HG03280 (cell line): Measurements from ENCODE around the gene PTPRO.

Source experiments
- ATAC-seq: cut with Tn5 transposase; IDR thresholded peaks from one replicate; pipeline ENCODE4 v1.9.1; 2021; ENCODE audit warnings: mild to moderate bottlenecking, moderate library complexity; ENCODE audit not compliant: unreplicated experiment

The PTPRO gene

DNA sequence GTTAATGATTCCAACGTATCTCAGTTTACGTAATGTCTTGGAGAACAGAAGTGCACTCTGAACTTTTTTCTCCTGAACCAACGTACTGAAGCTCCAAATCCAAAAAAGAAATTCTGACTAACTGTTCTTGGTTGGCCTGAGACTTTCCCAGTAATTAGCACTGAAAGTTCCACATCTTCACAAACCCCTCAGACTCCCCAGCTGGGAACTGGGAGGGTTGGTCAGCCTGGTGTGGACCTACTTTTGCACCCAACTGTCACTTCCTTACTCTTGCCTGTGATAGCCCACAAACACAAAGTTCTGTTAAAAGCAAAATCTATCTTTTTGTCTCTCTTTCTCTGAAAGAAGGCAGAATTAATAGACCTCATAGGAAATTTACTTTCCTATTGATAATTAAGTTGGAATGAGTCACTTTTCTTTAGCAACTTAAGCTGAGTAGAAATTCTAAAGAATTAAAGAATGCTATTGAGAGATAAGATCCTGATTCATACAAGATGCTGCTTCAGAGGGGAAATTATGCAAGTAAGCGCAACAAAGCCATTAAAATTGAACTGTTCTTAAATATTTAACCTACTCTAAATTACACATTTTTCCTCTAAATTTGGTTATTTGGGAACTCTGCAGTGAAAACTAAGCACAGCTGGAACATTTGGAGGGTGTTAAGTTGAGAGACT is 311.8 kb downstream of the PTPRO start:
- no peak for ATAC-seq

DNA sequence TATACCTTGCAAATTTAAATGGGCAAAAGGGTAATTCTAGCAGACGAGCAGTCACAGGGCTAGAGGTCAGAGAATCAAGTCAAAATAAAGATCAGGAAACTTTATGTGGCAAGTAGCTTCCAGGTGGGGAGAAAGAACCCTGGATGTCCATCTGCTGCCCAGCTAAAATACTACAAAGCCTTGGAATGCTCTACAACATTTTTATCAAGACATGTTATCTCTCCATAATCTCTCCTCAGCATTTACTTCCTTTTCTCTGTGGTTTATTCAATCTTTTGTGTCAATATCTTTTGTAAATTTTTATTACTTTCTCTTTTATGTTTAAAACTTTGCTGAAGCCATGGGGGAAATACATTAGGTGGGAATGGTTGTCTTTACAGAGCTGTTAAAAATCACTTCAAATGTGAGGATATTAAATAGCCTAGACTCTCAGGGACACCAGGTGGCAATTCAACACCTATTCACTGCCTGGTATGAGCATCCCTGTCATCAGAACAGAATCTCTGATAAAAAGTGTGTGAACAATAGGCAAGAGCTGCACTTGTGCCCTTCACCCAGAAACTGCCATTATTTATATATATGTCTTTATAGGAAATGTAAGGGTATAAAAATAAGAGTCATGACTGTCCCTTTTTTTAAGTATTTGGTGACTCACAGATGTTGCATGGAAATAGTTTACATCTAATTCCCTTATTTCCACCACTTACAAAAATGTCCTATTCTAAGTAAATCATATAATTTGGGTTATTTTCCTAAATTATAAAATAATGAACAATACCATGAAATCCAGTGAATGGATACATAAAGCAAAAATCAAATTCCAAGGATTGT is 314.0 kb downstream of the PTPRO start:
- no peak for ATAC-seq

DNA sequence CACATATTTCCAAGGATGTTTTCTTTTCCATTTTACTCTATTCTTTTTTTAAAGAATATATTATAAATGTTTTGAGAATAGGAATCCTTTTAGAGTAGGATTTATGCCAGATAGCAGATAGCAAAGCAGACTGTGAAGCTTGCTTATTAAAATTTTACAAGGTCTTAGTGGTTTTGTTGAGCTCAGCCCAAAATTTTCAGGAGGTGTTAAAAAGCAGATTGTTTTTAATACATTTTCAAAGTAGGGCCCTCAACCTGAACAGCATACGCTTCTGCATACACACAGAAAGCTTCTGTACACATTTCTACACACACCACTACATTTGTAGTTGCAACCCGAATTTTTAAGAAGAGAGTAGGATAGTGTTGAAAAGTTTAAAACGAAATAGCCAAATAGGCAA is 315.9 kb downstream of the PTPRO start:
- ATAC-seq = no peak

DNA sequence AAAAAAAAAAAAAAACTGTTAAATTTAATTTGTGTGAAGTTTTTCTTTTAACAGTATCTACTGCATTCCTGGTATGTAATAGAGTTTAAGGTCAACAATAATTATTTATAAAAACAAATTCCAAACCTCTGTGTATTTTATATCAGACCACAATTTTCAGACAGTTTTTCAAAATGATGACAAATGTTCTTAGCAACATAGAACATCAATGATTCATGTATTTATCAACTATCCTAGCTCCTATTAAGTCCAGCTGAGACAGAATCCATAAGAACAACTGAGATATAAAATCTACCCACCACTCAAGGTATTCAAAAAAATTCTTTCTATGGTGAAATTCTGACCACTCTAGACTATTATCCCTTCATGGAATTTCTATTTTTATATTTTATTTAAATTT is 322.4 kb downstream of the PTPRO start:
- no peak for ATAC-seq

DNA sequence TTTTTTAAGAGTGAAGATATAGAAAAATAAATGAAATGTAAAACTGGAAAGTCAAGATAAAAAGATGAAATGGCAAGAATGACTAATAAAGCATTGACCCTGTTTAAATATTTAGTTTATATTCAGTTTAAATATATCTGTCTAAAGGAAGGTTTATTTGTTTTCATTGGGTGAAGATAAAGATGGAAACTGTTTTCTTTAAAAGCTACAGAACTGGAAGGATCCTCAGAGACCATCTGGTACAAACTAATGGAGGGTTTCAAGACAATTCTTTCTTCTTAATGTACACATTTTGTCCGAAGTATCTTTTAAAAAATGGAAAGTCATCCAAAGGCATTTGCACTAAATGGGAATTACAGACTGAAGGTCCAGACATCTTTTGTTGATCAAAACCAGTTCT is 324.3 kb downstream of the PTPRO start:
- no peak for ATAC-seq
